Activated naive CD4-positive, alpha-beta T cell treated with anti-CD3 and anti-CD28 coated beads, Interleukin-2, amount 50 U/mL, for 24 hours (primary cell): ENCODE measurements around the gene PRPSAP2.

ENCODE experiments used
- H3K27ac Mint-ChIP-seq: one replicate; pipeline ENCODE4 v1.8.0; 2021; ENCODE audit warnings: mild to moderate bottlenecking, mixed read lengths
- H3K27me3 Mint-ChIP-seq: one replicate; pipeline ENCODE4 v1.8.0; 2021; ENCODE audit warnings: mixed read lengths
- H3K36me3 Mint-ChIP-seq: one replicate; pipeline ENCODE4 v1.8.0; 2021; ENCODE audit warnings: mixed read lengths
- H3K4me1 Mint-ChIP-seq: one replicate; pipeline ENCODE4 v1.8.0; 2021; ENCODE audit warnings: mixed read lengths
- H3K4me3 Mint-ChIP-seq: one replicate; pipeline ENCODE4 v1.8.0; 2021; ENCODE audit warnings: mild to moderate bottlenecking, mixed read lengths
- H3K9me3 Mint-ChIP-seq: one replicate; pipeline ENCODE4 v1.8.0; 2021; ENCODE audit warnings: mixed read lengths

PRPSAP2 gene

DNA sequence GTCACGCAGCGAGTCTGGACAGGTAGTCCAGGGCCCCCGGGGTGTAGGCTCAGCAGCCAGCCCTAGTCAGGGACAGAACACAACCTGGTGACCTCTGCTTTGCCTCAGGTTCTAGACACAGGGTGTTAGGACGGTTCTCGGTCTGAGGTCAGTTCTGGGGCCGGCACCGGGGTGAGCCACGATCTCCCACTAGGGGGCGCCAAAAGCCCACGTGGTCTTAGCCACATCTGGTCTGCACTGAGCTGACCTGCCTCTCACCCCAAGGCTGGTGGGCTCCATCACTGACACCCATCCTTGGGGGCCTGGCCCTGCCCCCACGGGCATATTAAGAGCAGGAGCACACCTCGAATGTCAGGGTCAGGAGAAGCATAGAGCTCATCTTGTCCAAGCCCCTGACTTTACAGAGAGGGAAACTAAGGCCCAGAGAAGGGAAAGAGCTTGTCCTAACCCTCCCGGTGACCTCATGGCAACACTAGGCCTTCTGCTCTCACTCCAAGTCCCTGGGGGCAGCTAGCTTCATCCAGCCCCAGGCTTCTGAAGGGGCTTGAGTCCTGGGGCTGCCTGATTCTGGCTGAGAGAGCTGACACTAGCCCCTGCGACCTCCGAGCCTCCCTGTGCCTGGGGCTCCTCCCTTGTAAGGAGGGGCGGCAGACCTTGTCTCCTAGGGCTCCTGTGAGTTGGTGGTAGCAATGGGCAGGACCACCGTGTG is 103.0 kb downstream of the PRPSAP2 start:
- Mint-ChIP-seq H3K9me3 (no peaks in the 10 kb centered on the region), H3K27ac (no peak overlapping the region), H3K4me1 (peaks cover 33% of the 10 kb centered on the region), H3K27me3 (no peaks in the 10 kb centered on the region), H3K4me3 (no peak overlapping the region), H3K36me3 (no peaks in the 10 kb centered on the region)

DNA sequence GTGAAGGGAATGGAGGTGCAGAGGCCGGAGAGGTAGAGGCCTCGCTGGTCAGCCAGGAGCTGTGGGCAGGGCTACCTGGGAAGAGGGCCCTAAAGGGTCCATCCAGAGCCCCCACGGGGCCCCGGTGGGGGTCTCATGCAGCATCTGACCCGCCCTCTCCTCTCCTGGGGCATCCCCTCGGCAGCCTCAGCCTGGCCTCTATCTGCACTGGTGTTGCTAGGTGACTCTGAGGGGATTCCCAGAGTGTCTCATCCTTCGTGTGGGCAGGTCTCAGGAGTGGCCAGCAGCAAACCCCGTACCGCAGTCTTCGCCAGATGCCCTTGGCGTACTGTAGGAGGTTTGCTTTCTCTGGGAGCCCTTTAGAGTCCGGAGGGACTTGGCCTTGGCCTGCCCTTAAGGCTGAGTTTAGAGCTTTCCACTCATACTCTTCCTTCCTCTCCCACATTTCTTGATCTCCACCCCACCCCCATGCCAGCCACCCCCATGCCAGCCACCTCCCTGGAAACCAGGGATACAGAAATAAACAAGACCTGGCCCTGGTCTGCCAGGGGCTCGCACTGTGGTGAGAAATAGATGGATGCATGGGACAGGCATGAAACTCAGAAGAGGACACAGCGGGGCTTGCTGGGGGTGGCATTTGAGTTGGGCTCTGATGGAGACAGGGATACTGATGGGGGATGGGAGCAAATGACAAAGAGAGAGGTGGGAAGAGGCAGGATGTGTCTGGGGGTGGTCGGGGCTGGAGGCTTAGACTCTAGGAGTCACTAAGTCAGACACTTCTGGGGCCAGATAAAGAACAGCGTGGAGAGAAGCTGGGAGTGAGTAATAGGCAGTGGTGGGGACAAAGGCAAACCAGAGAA is 103.9 kb downstream of the PRPSAP2 start:
- peaks cover 27% of the 10 kb centered on the region for H3K4me1 Mint-ChIP-seq
- H3K36me3 Mint-ChIP-seq, result no peaks in the 10 kb centered on the region
- H3K27me3 Mint-ChIP-seq, result no peaks in the 10 kb centered on the region
- no peak overlapping the region for H3K4me3 Mint-ChIP-seq
- no peak overlapping the region for H3K27ac Mint-ChIP-seq
- no peaks in the 10 kb centered on the region for H3K9me3 Mint-ChIP-seq

DNA sequence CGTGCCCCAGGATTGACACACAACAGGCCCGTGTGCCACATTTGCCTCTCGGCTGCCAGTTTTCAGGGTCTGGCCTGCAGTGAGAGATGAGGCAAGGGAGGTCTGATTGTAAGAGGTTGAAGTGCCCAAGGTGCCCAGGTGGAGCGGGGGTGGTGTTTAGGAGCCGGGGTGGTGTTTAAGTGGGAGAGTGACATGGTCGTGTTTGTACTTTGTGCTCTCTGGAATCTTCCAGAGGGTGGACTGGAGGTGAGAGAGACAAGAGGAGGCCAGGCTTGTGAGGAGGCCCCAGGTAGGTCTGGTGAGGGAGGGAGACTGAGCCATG is 104.5 kb downstream of the PRPSAP2 start:
- Mint-ChIP-seq H3K4me1 (peaks cover 24% of the 10 kb centered on the region), H3K27me3 (no peaks in the 10 kb centered on the region), H3K4me3 (no peak overlapping the region), H3K36me3 (no peaks in the 10 kb centered on the region), H3K9me3 (no peaks in the 10 kb centered on the region), H3K27ac (no peak overlapping the region)

DNA sequence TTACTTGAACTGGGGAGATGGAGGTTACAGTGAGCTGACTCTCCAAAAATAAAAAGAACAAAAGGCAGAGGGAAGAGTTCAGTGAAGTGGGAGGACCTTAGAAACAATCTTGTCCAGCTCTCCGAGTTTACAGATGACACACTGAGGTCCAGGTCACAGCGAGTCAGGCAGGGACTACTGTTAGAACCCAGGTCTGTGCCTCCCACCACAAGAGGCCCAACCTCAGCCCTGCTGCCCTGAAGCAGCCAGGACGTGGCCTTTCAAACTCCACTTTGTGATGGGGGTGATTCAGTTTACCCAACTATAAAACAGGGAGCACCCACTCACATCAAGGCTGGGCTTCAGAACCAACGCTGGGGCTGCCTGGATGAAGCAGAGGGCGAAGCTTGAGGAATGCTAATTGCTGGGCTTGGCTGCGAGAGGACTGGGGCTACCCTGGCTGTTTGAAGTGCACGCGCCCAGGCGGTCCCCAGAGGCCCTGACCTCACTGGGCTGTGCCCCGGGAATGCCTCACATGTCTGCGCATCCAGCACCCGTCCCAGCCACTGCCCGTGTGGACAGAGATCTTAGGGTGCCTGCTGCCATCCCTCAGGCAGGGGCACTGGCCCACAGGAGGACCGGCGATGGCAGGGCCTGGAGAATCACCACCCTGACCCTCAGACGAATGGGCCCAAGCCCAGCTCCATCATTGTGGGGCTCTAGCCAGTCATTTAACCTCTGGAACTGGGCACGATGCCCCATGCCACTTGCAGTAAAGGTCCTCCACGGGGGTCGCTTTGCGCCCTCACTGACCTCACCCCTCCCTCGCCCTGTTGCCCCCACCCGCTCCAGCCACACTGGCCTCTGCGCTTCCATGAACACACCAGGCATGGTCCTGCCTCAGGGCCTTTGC is 105.4 kb downstream of the PRPSAP2 start:
- Mint-ChIP-seq H3K27ac (no peak overlapping the region), H3K4me3 (no peak overlapping the region), H3K9me3 (no peaks in the 10 kb centered on the region), H3K27me3 (no peaks in the 10 kb centered on the region), H3K4me1 (peaks cover 19% of the 10 kb centered on the region), H3K36me3 (no peaks in the 10 kb centered on the region)

DNA sequence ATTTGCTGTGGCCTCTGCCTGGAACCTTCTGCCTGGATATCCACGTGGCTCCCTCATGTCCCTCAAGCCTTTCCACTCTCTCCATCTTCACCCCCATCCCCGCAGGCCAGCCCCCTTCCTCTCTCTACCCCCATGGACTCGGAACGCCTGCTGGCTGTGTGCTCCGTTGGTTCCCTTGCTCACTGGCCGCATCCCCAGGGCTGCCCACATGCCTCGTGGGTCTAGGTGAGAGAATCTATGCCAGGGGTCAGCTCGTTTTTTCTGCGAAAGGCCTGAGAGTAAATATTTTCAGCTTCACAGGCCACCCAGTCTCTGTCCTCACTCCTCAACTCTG is 106.1 kb downstream of the PRPSAP2 start:
- no peak overlapping the region for H3K4me3 Mint-ChIP-seq
- no peaks in the 10 kb centered on the region for H3K27me3 Mint-ChIP-seq
- no peak overlapping the region for H3K27ac Mint-ChIP-seq
- no peaks in the 10 kb centered on the region for H3K9me3 Mint-ChIP-seq
- H3K36me3 Mint-ChIP-seq, result no peaks in the 10 kb centered on the region
- H3K4me1 Mint-ChIP-seq, result peaks cover 19% of the 10 kb centered on the region

DNA sequence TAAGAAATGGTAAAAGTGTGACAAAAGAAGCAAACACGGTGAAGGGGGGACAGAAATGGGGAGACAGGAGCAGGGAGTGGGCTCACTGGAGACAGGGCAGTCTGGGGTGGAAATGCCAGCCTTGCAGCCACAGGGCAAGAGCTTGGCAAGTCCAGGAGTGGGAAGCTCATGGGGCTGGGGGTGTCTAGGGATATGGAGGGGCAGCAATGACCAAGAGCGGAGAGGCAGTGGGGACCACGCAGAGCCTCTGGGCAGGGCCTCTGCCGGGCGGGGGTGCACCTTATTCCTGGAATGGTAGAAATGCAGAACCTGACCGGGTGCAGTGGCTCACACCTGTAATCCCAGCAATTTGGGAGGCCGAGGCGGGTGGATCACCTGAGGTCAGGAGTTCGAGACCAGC is 106.6 kb downstream of the PRPSAP2 start:
- Mint-ChIP-seq H3K27me3 (no peaks in the 10 kb centered on the region), H3K4me1 (peaks cover 21% of the 10 kb centered on the region), H3K4me3 (no peak overlapping the region), H3K36me3 (no peaks in the 10 kb centered on the region), H3K27ac (no peak overlapping the region), H3K9me3 (no peaks in the 10 kb centered on the region)

DNA sequence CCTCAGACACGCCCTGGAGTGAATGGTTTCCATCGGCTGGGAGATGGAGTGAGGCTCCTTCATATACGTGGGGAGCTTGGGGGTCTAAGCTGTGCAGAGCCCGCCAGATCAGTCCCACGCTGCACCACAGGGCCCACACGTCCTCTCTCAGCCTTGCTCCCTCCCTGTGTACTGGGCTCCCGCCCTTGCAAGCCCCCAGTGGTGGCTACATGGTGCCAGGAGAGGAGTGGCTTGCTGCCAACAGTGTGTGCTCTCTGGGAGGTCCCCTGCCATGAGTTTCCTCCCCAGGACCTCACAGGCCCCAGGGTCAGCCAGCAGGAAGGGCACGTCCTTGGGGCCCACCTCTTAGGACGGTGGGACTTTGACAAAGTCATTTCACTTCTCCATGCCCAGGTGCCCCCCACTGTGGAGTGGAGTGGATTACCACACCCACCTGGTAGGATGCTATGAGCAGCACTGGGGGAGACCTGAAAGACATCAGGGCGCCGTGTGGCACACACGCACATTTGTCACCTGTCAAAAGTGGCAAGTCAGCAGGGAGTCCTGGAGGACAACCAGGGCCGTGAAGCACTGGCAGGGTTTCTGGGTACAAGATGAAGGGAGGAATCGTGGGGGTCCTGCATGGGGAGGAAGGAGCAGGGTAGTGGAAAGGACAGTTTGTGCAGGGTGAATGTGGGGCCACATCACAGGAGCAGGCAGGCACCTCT is 107.8 kb downstream of the PRPSAP2 start:
- H3K9me3 Mint-ChIP-seq, result no peaks in the 10 kb centered on the region
- no peaks in the 10 kb centered on the region for H3K36me3 Mint-ChIP-seq
- peak overlapping the region; percentile 91 for H3K27ac Mint-ChIP-seq
- peaks cover 28% of the 10 kb centered on the region for H3K4me1 Mint-ChIP-seq
- H3K27me3 Mint-ChIP-seq, result no peaks in the 10 kb centered on the region
- H3K4me3 Mint-ChIP-seq, result no peak overlapping the region

DNA sequence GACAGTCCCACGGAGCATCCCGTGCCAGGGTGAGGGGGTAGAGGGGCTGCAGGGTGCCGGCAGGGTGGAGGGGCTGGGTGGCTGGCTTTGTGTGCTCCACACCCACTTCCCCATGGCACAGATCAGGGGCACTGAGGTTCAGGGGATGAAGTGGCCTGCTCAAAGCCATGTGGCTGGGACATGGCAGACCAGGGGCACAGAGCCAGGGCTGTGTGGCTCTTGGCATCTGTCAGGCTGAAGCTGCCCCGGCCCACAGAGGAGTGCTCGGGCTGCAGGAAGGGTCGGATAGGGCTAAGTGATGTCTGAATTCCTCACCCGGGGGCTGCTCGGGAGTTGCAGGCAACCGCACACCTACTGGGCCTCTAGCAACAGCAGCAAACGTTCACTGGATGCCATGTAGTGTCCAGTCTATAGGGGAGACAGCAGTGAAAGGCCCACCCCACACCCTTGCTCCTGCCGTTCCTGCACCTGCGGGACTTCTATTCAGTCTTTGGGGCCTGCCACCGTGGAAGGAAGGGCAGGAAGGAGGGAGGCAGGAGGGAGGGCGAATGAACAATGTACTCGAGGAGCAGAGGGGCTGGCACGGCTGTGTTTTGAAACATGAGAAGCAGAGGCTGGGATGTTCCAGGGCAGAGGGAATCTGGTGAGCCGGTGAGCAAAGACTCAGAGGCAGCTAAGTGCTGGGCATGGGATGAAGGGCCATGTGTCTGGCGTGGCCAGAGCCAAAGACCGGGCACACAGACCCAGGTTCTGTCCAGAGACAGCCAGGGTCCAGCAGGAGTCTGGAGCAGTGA is 109.1 kb downstream of the PRPSAP2 start:
- Mint-ChIP-seq H3K4me1 (peaks cover 22% of the 10 kb centered on the region), H3K27me3 (no peaks in the 10 kb centered on the region), H3K27ac (no peak overlapping the region), H3K4me3 (no peak overlapping the region), H3K9me3 (no peaks in the 10 kb centered on the region), H3K36me3 (no peaks in the 10 kb centered on the region)

DNA sequence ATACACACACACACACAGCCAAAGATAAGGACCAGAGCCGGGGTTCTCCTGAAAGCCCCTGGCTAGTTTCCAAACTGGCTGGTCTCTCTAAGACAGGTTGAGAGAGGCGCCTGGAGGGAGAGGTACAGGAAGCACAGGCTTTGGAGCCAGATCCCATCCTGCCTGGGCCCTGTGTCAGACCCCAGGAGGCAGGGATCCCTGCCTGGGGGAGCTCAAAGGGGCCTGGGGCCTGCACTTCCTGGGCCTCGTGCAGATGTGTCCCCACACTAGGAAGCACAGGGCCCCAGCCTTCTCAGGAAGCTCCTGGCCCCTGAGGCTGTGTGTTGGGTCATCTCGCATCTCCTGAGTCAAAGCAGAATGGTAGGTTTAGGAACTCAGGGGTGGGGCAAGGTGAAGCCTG is 110.0 kb downstream of the PRPSAP2 start:
- no peaks in the 10 kb centered on the region for H3K27me3 Mint-ChIP-seq
- H3K9me3 Mint-ChIP-seq, result no peaks in the 10 kb centered on the region
- H3K36me3 Mint-ChIP-seq, result no peaks in the 10 kb centered on the region
- no peak overlapping the region for H3K27ac Mint-ChIP-seq
- H3K4me1 Mint-ChIP-seq, result peaks cover 15% of the 10 kb centered on the region
- H3K4me3 Mint-ChIP-seq, result no peak overlapping the region

DNA sequence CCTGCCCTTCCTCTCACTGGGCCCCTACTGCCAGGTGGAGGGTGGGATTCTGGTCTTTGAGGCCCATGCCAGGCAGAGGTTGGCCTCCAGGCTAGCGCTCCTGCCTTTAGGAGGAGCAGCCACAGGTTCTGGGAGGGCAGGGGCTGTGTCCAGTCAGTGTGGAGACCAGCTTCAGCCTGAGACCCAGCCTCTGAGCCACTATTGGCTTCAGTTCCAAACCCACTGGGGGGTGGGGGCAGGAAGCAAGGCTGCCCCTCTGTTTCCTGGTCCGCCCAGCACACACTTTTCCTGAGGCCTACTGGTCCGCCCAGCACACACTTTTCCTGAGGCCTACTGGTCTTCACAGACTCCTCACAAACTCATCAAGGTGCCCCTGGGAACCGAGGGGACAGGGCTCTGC is 110.4 kb downstream of the PRPSAP2 start:
- H3K4me3 Mint-ChIP-seq, result no peak overlapping the region
- H3K36me3 Mint-ChIP-seq, result peaks cover under 1% of the 10 kb centered on the region
- peaks cover 12% of the 10 kb centered on the region for H3K4me1 Mint-ChIP-seq
- no peaks in the 10 kb centered on the region for H3K27me3 Mint-ChIP-seq
- no peak overlapping the region for H3K27ac Mint-ChIP-seq
- H3K9me3 Mint-ChIP-seq, result no peaks in the 10 kb centered on the region

DNA sequence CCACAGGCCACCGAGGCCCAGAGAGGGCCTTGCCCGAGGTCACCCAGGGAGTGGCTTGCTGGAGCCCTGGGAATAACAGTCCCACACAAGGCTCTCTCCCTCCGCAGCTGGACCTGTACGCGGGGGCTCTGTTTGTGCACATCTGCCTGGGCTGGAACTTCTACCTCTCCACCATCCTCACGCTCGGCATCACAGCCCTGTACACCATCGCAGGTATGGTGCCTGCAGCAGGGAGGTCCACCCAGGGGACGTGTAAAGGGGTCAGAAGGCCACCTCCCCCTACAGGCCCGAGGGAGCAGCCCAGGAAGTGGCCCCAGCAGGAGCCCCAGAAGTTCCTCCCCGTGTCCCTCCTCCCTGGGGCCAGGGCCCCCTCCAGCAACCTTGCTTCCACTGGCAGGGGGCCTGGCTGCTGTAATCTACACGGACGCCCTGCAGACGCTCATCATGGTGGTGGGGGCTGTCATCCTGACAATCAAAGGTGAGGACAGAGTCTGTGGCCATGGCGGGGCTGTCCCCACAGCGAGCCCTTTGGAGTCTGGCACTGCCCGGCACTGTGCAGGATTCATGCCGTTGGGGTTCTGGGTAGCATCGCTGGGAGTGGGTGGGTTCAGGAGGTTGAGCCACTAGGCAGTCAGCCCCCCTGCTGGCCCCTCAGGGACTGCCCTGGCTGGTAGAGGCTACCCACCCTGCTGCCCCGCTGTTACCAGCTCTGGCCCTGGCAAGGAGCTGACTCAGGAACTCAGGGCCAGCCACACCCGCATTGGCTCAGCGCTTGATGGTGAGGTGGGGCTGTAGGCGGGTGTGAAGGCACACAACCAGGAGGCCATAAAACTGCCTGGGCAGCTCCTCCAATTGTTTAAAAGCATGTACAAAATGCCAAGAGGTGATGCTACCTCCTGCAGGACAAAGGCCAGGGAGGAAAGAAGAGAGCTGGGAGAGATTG is 111.3 kb downstream of the PRPSAP2 start:
- Mint-ChIP-seq H3K36me3 (peaks cover 1% of the 10 kb centered on the region), H3K9me3 (no peaks in the 10 kb centered on the region), H3K27ac (no peak overlapping the region), H3K27me3 (no peaks in the 10 kb centered on the region), H3K4me1 (peaks cover 12% of the 10 kb centered on the region), H3K4me3 (no peak overlapping the region)

DNA sequence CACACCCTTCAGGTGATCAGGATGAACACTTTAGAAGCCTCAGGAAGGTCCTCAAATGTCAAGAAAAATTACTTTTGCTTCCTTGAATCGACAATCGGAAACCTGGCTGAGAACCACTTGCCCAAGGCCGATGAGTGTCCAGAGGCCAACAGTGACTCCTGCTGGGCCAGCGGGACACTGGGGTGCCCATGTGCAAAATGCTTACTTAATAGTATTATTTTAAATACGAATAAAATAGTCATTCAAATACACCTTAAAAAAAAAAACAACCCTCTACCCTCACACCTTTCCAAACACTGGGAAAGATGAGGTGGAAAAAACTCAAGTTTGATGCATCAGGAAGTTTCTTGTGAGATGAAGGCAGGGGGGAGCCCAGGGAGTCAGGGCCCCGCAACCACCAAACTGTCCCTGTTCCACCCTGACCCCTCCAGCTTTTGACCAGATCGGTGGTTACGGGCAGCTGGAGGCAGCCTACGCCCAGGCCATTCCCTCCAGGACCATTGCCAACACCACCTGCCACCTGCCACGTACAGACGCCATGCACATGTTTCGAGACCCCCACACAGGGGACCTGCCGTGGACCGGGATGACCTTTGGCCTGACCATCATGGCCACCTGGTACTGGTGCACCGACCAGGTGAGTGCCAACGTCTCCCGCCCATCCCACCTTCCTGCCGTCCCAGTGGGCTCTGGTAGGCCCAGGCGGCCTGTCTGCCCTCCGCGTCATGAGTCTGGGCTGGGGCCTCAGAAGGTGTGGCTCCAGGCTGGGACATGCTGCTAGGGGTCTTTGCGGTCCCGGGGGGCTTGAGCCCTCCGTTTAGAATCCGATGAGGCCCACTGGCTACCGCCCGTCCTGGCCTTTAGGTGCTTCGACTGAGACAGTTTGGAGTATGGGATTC is 112.9 kb downstream of the PRPSAP2 start:
- peaks cover 1% of the 10 kb centered on the region for H3K36me3 Mint-ChIP-seq
- H3K27ac Mint-ChIP-seq, result no peak overlapping the region
- H3K4me1 Mint-ChIP-seq, result peaks cover 20% of the 10 kb centered on the region
- no peak overlapping the region for H3K4me3 Mint-ChIP-seq
- H3K9me3 Mint-ChIP-seq, result no peaks in the 10 kb centered on the region
- no peaks in the 10 kb centered on the region for H3K27me3 Mint-ChIP-seq

DNA sequence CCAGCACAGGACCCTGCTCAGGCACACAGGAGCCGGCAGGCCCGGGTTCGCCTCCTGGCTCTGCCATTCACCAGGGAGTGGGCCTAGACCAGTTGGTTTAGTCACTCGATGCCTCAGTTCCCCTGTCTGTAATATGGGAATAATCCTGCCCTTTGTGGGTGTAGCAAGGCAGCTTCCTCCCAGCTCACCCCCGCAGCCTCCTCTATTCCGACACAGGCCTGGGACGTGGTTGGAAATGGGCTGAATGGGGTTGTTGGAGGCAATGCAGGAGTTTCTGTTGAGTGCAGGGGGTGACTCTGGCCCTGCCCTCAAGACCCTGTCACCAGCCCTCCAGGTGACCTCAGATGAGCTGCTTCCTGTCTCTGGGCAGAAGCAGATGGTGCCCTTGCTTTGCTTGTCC is 113.9 kb downstream of the PRPSAP2 start:
- Mint-ChIP-seq H3K27me3 (no peaks in the 10 kb centered on the region), H3K27ac (no peak overlapping the region), H3K36me3 (peaks cover 2% of the 10 kb centered on the region), H3K4me3 (no peak overlapping the region), H3K4me1 (peaks cover 20% of the 10 kb centered on the region), H3K9me3 (no peaks in the 10 kb centered on the region)
